SK-N-MC (cell line): Measurements from ENCODE around the gene NAPEPLD.

ENCODE experiments used
- EZH2 ChIP-seq: fragments of 200-600 bp; sonication (generic); IDR thresholded peaks from one replicate; pipeline ENCODE4 v1.6.1; 2017; ENCODE audit warnings: antibody characterized with exemption
- FOXP2 ChIP-seq: optimal IDR thresholded peaks from 2 replicates; pipeline ENCODE3; 2011; ENCODE audit warnings: mild to moderate bottlenecking, moderate library complexity; ENCODE audit not compliant: insufficient read depth; ENCODE audit errors: extremely low read length, control extremely low read depth
- POLR2AphosphoS5 ChIP-seq: IDR thresholded peaks from 2 replicates; pipeline ENCODE4 v1.6.1; 2012; ENCODE audit warnings: mild to moderate bottlenecking, low read depth, low read length, borderline replicate concordance

DNA sequence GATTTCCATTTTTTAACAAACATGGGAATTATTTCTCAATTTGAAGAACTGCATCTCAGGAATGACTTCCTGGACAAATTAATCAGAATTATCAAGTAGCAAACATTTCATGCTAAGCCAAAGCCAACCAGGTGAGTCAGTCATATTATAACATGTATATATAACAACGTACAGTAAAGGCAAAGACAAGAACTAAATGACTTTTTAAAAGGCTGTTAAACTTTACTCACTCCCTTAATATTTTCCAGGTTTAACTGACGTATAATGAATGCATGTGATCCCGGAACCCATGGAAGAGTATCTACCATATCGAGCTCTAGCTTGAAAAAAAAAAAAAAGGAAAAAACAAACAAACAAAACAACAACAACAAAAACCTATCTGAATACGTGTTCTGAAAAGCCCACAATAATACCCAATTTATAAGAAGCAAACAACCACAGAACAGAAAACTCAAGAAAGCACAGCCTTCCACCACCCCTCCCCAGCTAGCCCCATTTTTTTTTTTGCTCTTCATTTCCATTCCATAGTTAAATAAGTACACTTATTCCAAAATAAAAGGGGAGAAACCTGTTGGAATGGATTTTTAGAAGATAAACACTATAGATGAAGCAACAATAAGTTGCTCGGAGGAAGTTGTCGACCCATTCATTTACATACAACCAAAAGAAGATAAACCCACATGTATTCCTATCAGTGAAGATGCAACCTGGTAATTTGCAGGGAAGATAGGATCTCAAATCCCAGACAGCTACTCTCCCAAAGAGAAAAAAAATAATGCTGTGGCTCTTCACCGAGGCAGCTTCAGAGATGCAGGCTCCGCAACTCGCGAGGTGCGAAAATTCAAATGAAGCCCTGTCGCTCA, 537 bp downstream of the NAPEPLD start:
- TF ChIP-seq POLR2AphosphoS5, result no peak
- TF ChIP-seq EZH2, result no peak
- no peak for TF ChIP-seq FOXP2
